Astrocyte (in vitro differentiated cells and primary cell): ENCODE results near the gene MAGEL2. TPM values are rescaled to one million over a fixed set of nuclear protein-coding genes. Genes with fewer than 3 reads are reported as not detected.

Experiments
- DNase-seq: peaks from one replicate; pipeline ENCODE4 v3.0.0-alpha.2; 2010; ENCODE audit warnings: low read depth
- FAIRE-seq: peaks from 2 replicates; lab custom pipeline; 2011; peaks lifted over from hg19 to GRCh38; lab: Jason Lieb, UNC
- H2AFZ ChIP-seq: 2 replicates; pipeline ENCODE4 v1.6.0; 2012; ENCODE audit warnings: low read depth, low read length, inconsistent platforms
- H3K27ac ChIP-seq: 2 replicates; pipeline ENCODE4 v1.5.1; 2011; ENCODE audit warnings: low read depth, low read length, inconsistent platforms
- H3K27me3 ChIP-seq: 2 replicates; pipeline ENCODE4 v1.6.0; 2011; ENCODE audit warnings: low read length, inconsistent platforms; ENCODE audit not compliant: insufficient read depth
- H3K36me3 ChIP-seq: 2 replicates; pipeline ENCODE4 v1.5.1; 2011; ENCODE audit warnings: low read length, inconsistent platforms; ENCODE audit not compliant: insufficient read depth
- H3K4me1 ChIP-seq: 2 replicates; pipeline ENCODE4 v1.5.1; 2011; ENCODE audit warnings: low read length, inconsistent platforms; ENCODE audit not compliant: insufficient read depth
- H3K4me2 ChIP-seq: 2 replicates; pipeline ENCODE4 v1.6.0; 2012; ENCODE audit warnings: low read length, inconsistent platforms
- H3K4me3 ChIP-seq: 2 replicates; pipeline ENCODE4 v1.5.1; 2011; ENCODE audit warnings: low read depth, mild to moderate bottlenecking, low read length, inconsistent platforms; ENCODE audit not compliant: insufficient read depth
- H3K79me2 ChIP-seq: 2 replicates; pipeline ENCODE4 v1.6.0; 2012; ENCODE audit warnings: mild to moderate bottlenecking, low read length, inconsistent platforms; ENCODE audit not compliant: insufficient read depth
- H3K9ac ChIP-seq: 2 replicates; pipeline ENCODE4 v1.6.0; 2012; ENCODE audit warnings: mild to moderate bottlenecking, low read length, inconsistent platforms
- H3K9me3 ChIP-seq: 2 replicates; pipeline ENCODE4 v1.5.1; 2012; ENCODE audit warnings: low read depth, mild to moderate bottlenecking, low read length, inconsistent platforms; ENCODE audit not compliant: insufficient read depth
- H4K20me1 ChIP-seq: 2 replicates; pipeline ENCODE4 v1.6.0; 2012; ENCODE audit warnings: low read length, inconsistent platforms; ENCODE audit not compliant: insufficient read depth
- H3K27ac Mint-ChIP-seq: one replicate; pipeline ENCODE4 v1.8.0; 2021; ENCODE audit warnings: mild to moderate bottlenecking, mixed read lengths; ENCODE audit not compliant: unreplicated experiment
- H3K27me3 Mint-ChIP-seq: one replicate; pipeline ENCODE4 v1.8.0; 2021; ENCODE audit warnings: low read depth, mixed read lengths; ENCODE audit not compliant: unreplicated experiment
- H3K36me3 Mint-ChIP-seq: one replicate; pipeline ENCODE4 v1.8.0; 2021; ENCODE audit warnings: low read depth, mixed read lengths; ENCODE audit not compliant: unreplicated experiment
- H3K4me1 Mint-ChIP-seq: one replicate; pipeline ENCODE4 v1.8.0; 2021; ENCODE audit warnings: low read depth, mixed read lengths; ENCODE audit not compliant: unreplicated experiment
- H3K4me3 Mint-ChIP-seq: one replicate; pipeline ENCODE4 v1.8.0; 2021; ENCODE audit warnings: mild to moderate bottlenecking, moderate library complexity, mixed read lengths; ENCODE audit not compliant: unreplicated experiment
- H3K9me3 Mint-ChIP-seq: one replicate; pipeline ENCODE4 v1.8.0; 2021; ENCODE audit warnings: mild to moderate bottlenecking, mixed read lengths; ENCODE audit not compliant: unreplicated experiment
- EZH2 ChIP-seq: IDR thresholded peaks from 2 replicates; pipeline ENCODE4 v1.6.1; 2012; ENCODE audit warnings: mild to moderate bottlenecking, low read length, inconsistent platforms; ENCODE audit not compliant: insufficient read depth
- total RNA-seq: library from RNA; stranded (reverse); gene quantifications from 2 replicates; pipeline ENCODE4 v1.2.1, GENCODE V29; 2021
- TF ChIP-seq, protein P1 (sequence below): IDR thresholded peaks from 2 replicates; pipeline ENCODE4 v1.5.1; 2011; ENCODE audit warnings: low read depth, mild to moderate bottlenecking, inconsistent platforms, low read length, moderate library complexity; ENCODE audit not compliant: insufficient read depth

Gene MAGEL2
- total RNA-seq, 1 donor from 2014 or later = 8.6 TPM

DNA sequence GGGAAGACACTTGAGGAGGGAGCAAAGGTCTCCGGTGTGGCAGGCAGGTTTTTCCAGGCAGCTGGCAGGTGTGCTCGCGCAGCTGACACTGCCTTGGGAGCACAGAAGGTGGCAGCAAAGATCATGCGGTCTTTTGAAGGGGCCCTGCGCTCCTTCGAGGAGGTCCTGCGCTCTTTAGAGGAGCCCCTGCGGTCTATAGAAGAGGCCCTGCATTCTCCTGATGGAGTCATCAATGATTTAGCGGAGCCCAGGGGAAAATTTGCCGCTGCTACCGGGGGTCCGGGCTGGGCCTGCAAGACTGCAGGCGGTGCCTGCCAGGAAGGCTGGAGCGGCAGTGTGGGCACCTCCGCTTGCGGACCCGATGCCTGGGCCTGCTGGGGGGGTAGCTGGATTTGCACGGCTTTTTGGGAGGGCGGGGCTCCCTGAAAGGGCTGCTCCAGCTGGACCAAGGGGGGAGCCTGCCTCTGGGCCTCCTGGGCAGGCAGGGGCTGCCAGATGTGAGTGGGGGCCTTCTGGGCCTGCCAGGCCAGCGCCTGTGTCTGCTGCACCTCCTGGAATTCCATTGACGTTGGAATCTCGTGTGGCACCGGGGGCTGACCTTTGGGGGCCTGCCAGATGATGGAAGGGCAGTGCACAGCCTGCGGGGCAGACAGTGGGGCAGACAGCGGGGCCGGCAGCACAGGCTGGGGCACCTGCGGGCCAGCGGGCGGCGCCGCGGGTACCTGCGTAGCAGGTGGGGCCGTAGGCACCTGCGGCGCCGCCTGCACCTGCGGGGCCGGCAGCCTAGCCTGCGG lies 2.1 kb downstream of the MAGEL2 start:
- no peak overlapping the region for H3K4me2 ChIP-seq
- no peak overlapping the region for H3K4me3 ChIP-seq
- Mint-ChIP-seq H3K4me1 (no peaks in the 10 kb centered on the region), H3K4me3 (peak overlapping the region; percentile 20), H3K27me3 (no peaks in the 10 kb centered on the region), H3K9me3 (peaks cover 5% of the 10 kb centered on the region), H3K36me3 (peaks cover 2% of the 10 kb centered on the region), H3K27ac (no peak overlapping the region)
- TF ChIP-seq EZH2 = no peak
- TF ChIP-seq, protein P1, sequence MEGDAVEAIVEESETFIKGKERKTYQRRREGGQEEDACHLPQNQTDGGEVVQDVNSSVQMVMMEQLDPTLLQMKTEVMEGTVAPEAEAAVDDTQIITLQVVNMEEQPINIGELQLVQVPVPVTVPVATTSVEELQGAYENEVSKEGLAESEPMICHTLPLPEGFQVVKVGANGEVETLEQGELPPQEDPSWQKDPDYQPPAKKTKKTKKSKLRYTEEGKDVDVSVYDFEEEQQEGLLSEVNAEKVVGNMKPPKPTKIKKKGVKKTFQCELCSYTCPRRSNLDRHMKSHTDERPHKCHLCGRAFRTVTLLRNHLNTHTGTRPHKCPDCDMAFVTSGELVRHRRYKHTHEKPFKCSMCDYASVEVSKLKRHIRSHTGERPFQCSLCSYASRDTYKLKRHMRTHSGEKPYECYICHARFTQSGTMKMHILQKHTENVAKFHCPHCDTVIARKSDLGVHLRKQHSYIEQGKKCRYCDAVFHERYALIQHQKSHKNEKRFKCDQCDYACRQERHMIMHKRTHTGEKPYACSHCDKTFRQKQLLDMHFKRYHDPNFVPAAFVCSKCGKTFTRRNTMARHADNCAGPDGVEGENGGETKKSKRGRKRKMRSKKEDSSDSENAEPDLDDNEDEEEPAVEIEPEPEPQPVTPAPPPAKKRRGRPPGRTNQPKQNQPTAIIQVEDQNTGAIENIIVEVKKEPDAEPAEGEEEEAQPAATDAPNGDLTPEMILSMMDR = no peak
- no peaks in the 10 kb centered on the region for H3K79me2 ChIP-seq
- FAIRE-seq (no peak), DNase-seq (no peak)
- H3K27me3 ChIP-seq = no peaks in the 10 kb centered on the region
- H3K9ac ChIP-seq = no peak overlapping the region
- no peaks in the 10 kb centered on the region for H3K4me1 ChIP-seq
- H3K36me3 ChIP-seq = no peaks in the 10 kb centered on the region
- H4K20me1 ChIP-seq = no peaks in the 10 kb centered on the region
- H3K9me3 ChIP-seq = no peaks in the 10 kb centered on the region
- H3K27ac ChIP-seq = no peak overlapping the region
- no peak overlapping the region for H2AFZ ChIP-seq

- H3K4me3 ChIP-seq = no peak overlapping the region
- TF ChIP-seq, protein P1 = no peak
- no peak for TF ChIP-seq EZH2
- no peaks in the 10 kb centered on the region for H3K27me3 Mint-ChIP-seq
- H3K4me2 ChIP-seq = no peak overlapping the region
- H4K20me1 ChIP-seq = no peaks in the 10 kb centered on the region
- no peak for DNase-seq
- H3K4me1 Mint-ChIP-seq = no peaks in the 10 kb centered on the region
- H3K9me3 ChIP-seq = no peaks in the 10 kb centered on the region
- H3K27me3 ChIP-seq = no peaks in the 10 kb centered on the region
- peaks cover 2% of the 10 kb centered on the region for H3K36me3 Mint-ChIP-seq
- H3K4me1 ChIP-seq = no peaks in the 10 kb centered on the region
- H3K9me3 Mint-ChIP-seq = peaks cover 5% of the 10 kb centered on the region
- H3K9ac ChIP-seq = no peak overlapping the region
- H3K79me2 ChIP-seq = no peaks in the 10 kb centered on the region
- no peak overlapping the region for H3K4me3 Mint-ChIP-seq
- no peak overlapping the region for H2AFZ ChIP-seq
- FAIRE-seq = no peak
- H3K27ac Mint-ChIP-seq = no peak overlapping the region
- no peak overlapping the region for H3K27ac ChIP-seq
- H3K36me3 ChIP-seq = no peaks in the 10 kb centered on the region
Measured at GRCh38 chr15:23644829-23645228, 2.8 kb downstream of the MAGEL2 start.
